Measurements from ENCODE around the gene TMEM179.

The TMEM179 gene

GRCh38 chr14:104550861-104551728, 53.5 kb downstream of the TMEM179 start:
- no peak for TF ChIP-seq CTCF (IDR thresholded peaks at IDR 0.05; ENCODE audit: control extremely low read depth, extremely low read depth, low read depth, missing control alignments)
- no peak for DNase-seq (ENCODE audit: extremely low spot score)
- ChIA-PET CTCF (no interaction called here), POLR2A (no interaction called here)

- CTCF ChIA-PET, result no interaction called here
- no peak for TF ChIP-seq CTCF (IDR thresholded peaks at IDR 0.05; ENCODE audit: control extremely low read depth, extremely low read depth, low read depth, missing control alignments)
- POLR2A ChIA-PET, result no interaction called here
- DNase-seq (ENCODE audit: extremely low spot score), result no peak
Measured at GRCh38 chr14:104550340-104550860, 54.2 kb downstream of the TMEM179 start.

- no peak for DNase-seq (ENCODE audit: extremely low spot score)
- TF ChIP-seq CTCF (IDR thresholded peaks at IDR 0.05; ENCODE audit: control extremely low read depth, extremely low read depth, low read depth, missing control alignments), result no peak
- POLR2A ChIA-PET, result no interaction called here
- CTCF ChIA-PET, result no interaction called here
Measured at GRCh38 chr14:104549536-104550339, 54.8 kb downstream of the TMEM179 start.

GRCh38 chr14:104548802-104549535, 55.6 kb downstream of the TMEM179 start:
- ChIA-PET CTCF (no interaction called here), POLR2A (no interaction called here)
- TF ChIP-seq CTCF (IDR thresholded peaks at IDR 0.05; ENCODE audit: control extremely low read depth, extremely low read depth, low read depth, missing control alignments), result no peak
- DNase-seq (ENCODE audit: extremely low spot score), result no peak

GRCh38 chr14:104547998-104548700, 56.4 kb downstream of the TMEM179 start:
- CTCF ChIA-PET, result no interaction called here

More at GRCh38 chr14:104547998-104548700, 56.4 kb downstream of the TMEM179 start:
- TF ChIP-seq CTCF (IDR thresholded peaks at IDR 0.05; ENCODE audit: control extremely low read depth, extremely low read depth, low read depth, missing control alignments), result no peak
- POLR2A ChIA-PET, result no interaction called here
- DNase-seq (ENCODE audit: extremely low spot score), result no peak
